Duodenal mucosa (tissue), 2 donors: Measurements from ENCODE around the gene RAPGEF2.

ENCODE experiments used
- H3K27ac ChIP-seq: one replicate; pipeline ENCODE4 v1.7.0; 2013; ENCODE audit warnings: low read depth, low read length
- H3K27me3 ChIP-seq, 2 donors: one replicate each; pipeline ENCODE4 v1.7.0; 2013; ENCODE audit warnings: low read length in 2 of 2, control low read depth in 1 of 2; ENCODE audit not compliant: insufficient read depth in 2 of 2, control insufficient read depth in 1 of 2
- H3K36me3 ChIP-seq, 2 donors: one replicate each; pipeline ENCODE4 v1.7.0; 2013; ENCODE audit warnings: low read length in 2 of 2, control low read depth in 1 of 2; ENCODE audit not compliant: insufficient read depth in 2 of 2, control insufficient read depth in 1 of 2
- H3K4me1 ChIP-seq, 2 donors: one replicate each; pipeline ENCODE4 v1.7.0; 2013; ENCODE audit warnings: low read length in 2 of 2, control low read depth in 1 of 2; ENCODE audit not compliant: insufficient read depth in 2 of 2, control insufficient read depth in 1 of 2
- H3K4me3 ChIP-seq, 2 donors: one replicate each; pipeline ENCODE4 v1.7.0; 2013; ENCODE audit warnings: low read length in 2 of 2, low read depth in 1 of 2
- H3K9ac ChIP-seq, 2 donors: one replicate each; pipeline ENCODE4 v1.7.0; 2013; ENCODE audit warnings: low read length in 2 of 2, low read depth in 1 of 2
- H3K9me3 ChIP-seq, 2 donors: one replicate each; pipeline ENCODE4 v1.7.0; 2013; ENCODE audit warnings: low read length in 2 of 2, control low read depth in 1 of 2; ENCODE audit not compliant: control insufficient read depth in 1 of 2

Gene RAPGEF2

DNA sequence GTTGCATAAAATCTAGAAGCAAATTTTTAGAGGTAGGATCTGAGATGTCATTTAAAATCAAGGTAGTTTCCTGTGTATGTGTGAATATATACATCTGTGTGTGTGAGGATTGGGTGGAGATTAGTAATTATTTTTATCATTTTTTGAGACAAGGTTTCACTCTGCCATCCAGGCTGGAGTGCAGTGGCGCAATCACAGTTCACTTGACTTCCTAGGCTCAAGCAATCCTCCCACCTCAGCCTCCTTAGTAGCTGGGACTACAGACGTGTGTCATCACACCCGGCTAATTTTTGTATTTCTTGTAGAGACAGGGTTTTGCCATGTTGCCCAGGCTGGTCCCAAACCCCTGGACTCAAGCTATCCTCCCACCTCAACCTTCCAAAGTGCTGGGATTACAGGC lies 188.3 kb downstream of the RAPGEF2 start:
- Histone ChIP-seq H3K4me1 (no peaks in the 10 kb centered on the region), H3K36me3 (no peaks in the 10 kb centered on the region)

DNA sequence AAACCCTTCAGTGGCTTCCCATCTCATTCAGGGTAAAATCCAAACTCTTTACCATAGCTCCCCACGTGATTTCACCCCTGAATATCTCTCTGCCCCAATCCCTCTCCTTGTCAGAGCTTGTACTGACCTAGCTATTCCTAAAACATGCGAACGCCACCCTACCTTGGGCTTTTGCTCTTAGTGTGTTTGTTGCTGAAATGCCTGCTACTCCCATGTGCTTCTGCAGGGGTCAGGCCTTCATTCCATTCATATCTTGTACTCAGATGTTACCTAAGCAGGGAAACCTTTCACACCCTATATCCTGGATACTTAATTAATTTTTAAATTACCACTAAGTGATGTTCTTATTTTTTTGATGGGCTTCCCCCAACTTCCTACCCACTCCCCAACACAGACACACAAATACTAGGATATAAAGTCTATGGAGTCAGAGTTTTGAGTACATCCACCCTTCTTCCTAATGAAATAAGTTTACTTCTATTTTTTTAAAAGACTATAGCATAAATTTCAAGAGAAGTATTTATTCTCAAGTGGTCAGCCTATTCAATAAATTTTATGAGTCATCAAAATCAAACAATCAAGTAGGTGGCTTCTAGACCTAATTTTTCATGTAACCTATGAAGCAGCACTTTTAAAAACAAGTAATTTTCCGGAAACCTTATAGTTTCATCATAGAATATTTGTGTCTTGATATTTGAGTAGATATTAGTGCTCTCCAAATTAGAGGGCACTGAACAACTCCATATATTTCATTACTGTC lies 189.4 kb downstream of the RAPGEF2 start:
- no peak overlapping the region for H3K27ac ChIP-seq

More for the DNA sequence above, 188.3 kb downstream of the RAPGEF2 start:
- Histone ChIP-seq H3K4me3 (no peak overlapping the region), H3K9ac (no peak overlapping the region), H3K27ac (no peak overlapping the region), H3K27me3 (no peaks in the 10 kb centered on the region), H3K9me3 (no peaks in the 10 kb centered on the region)

DNA sequence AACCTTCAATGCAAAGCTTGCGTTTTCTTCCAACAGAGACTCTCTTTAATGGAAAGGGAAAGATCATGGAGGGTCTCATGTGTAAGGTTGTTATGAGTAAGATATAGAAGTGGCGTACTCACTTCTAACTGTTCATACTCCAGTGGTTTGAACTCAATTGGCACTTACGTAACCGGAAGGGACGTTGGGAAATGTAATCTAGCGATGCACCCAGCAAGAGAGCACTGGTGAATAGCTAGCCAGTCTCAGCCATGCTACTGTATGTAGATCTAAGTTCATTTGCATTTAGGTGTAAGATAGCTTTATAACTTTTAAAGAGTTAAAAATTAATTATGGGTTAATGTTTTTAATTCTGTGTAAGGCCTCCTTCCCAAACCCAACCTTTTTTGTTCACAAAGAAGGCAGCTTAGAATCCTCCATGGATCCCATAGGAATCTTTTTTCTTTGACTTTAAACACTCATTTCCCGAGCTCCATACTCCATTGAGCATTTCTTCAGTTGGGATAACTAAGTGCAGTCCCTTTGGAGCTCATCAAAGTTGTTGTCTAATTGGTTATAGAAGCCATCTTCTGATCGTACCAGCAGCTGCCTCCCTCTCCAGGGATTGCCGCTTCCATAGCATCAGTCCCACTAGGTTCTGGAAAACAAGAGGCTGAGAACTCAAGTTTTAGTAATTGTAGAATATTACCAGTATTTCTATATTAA lies 191.1 kb downstream of the RAPGEF2 start:
- Histone ChIP-seq H3K36me3 (no peaks in the 10 kb centered on the region), H3K4me1 (peaks cover 0 to 5% of the 10 kb centered on the region in 2 donors), H3K27ac (no peak overlapping the region), H3K4me3 (no peak overlapping the region), H3K9ac (no peak overlapping the region), H3K9me3 (no peaks in the 10 kb centered on the region), H3K27me3 (no peaks in the 10 kb centered on the region)

More for the DNA sequence above, 189.4 kb downstream of the RAPGEF2 start:
- no peaks in the 10 kb centered on the region for H3K4me1 ChIP-seq
- H3K27me3 ChIP-seq, result no peaks in the 10 kb centered on the region
- H3K36me3 ChIP-seq, result no peaks in the 10 kb centered on the region
- no peaks in the 10 kb centered on the region for H3K9me3 ChIP-seq
- H3K4me3 ChIP-seq, result no peak overlapping the region
- H3K9ac ChIP-seq, result no peak overlapping the region

DNA sequence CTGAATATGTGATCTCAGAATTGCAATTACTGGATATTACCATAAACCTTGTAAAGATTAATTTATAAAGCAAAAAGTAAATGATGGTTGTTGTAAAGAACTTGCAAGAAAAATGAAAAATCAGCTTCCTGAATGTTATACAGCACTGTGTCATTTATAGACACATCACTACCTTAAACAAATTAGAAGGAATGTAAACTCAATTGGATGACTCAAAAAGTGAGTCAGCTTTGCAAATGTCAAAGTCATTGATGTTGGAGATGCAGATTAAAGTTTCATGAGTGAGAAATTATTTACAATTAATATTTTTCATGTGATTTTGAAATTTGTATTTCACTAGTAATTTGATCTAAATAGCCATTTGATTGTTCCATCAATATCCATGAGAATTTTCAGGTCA lies 193.2 kb downstream of the RAPGEF2 start:
- H3K4me1 ChIP-seq, result peaks cover 0 to 5% of the 10 kb centered on the region in 2 donors
- H3K27ac ChIP-seq, result no peak overlapping the region
- H3K9ac ChIP-seq, result no peak overlapping the region
- no peak overlapping the region for H3K4me3 ChIP-seq
- no peaks in the 10 kb centered on the region for H3K36me3 ChIP-seq
- no peaks in the 10 kb centered on the region for H3K9me3 ChIP-seq
- H3K27me3 ChIP-seq, result no peaks in the 10 kb centered on the region

DNA sequence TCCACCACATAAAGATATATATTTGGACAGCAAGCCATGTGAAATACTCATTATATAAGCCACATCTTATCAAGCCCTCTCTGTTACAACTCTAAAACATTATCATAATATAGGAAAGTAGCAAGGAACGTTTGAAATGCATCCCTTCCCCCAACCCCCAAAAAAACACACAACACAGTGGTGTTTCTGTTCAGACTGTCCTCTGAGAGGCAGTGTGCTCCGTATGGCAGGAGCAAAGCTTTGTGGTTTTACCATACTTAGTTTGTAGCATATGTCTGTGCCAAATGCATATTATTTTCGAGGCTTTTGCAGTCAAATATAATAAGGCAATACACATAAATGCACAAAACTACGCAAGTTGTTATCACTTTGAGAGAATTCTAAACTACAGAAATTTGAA lies 194.2 kb downstream of the RAPGEF2 start:
- H3K4me1 ChIP-seq, result peaks cover 0 to 5% of the 10 kb centered on the region in 2 donors
- no peak overlapping the region for H3K4me3 ChIP-seq
- no peak overlapping the region for H3K27ac ChIP-seq
- no peaks in the 10 kb centered on the region for H3K36me3 ChIP-seq
- no peaks in the 10 kb centered on the region for H3K27me3 ChIP-seq
- no peaks in the 10 kb centered on the region for H3K9me3 ChIP-seq
- no peak overlapping the region for H3K9ac ChIP-seq

DNA sequence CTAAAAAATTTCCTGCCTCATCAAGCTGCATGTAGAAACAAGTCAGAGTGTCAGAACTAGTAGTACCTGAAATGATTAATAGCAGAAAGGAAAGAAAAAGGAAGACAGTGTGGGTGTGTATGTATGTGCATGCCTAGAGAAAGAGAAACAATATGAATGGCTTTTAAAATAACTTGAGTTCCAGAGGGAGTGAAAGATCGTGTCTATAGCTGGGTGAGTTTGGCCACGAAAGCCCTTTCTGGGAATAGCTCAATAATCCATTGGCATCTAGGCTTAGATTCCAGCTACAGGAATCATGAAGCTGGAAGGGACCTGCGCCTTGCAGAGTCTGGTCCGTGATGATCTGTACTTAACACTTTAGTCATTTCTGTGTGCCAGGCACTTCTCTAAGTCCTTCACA lies 195.6 kb downstream of the RAPGEF2 start:
- Histone ChIP-seq H3K27ac (no peak overlapping the region), H3K4me1 (peaks cover 0 to 5% of the 10 kb centered on the region in 2 donors)

DNA sequence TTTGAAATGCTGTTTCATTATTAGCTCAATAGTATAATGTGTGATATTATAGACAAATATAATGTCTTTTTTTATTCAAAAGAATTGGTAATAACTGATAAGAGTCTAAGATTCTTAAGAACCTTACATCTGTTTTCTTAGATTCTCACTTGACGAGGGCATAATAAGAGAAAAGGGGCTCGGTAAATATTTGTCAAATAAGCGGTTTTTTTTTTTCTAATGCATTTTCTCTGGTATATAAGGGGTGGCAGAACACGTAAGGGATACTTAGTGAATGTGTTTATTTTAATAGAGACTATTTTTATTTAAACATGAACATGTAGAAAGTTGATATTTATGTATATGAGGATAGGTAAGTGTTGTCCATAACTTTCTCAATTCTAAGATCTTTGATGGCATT lies 200.6 kb downstream of the RAPGEF2 start:
- Histone ChIP-seq H3K27ac (no peak overlapping the region), H3K9ac (no peak overlapping the region), H3K4me3 (no peak overlapping the region)

More for the DNA sequence above, 195.6 kb downstream of the RAPGEF2 start:
- H3K9ac ChIP-seq, result no peak overlapping the region
- H3K27me3 ChIP-seq, result no peaks in the 10 kb centered on the region
- no peak overlapping the region for H3K4me3 ChIP-seq
- H3K9me3 ChIP-seq, result no peaks in the 10 kb centered on the region
- H3K36me3 ChIP-seq, result no peaks in the 10 kb centered on the region

DNA sequence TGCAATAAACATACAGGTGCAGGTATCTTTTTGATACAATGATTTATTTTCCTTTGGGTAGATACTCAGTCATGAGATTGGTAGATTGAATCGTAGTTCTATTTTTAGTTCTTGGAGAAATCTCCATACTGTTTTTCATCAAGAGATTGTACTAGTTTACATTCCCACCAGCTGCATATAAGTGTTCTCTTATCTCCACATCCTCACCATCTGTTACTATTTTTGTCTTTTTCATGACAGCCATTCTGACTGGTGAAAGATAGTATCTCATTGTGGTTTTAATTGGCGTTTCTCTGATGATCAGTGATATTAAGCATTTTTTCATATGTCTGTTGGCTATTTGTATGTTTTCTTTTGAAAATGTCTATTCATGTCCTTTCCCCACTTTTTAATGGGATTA lies 202.2 kb downstream of the RAPGEF2 start:
- Histone ChIP-seq H3K36me3 (no peaks in the 10 kb centered on the region), H3K27ac (no peak overlapping the region), H3K4me3 (no peak overlapping the region), H3K9ac (no peak overlapping the region), H3K4me1 (no peaks in the 10 kb centered on the region), H3K27me3 (no peaks in the 10 kb centered on the region), H3K9me3 (no peaks in the 10 kb centered on the region)

More for the DNA sequence above, 200.6 kb downstream of the RAPGEF2 start:
- Histone ChIP-seq H3K4me1 (no peaks in the 10 kb centered on the region), H3K27me3 (no peaks in the 10 kb centered on the region), H3K9me3 (no peaks in the 10 kb centered on the region), H3K36me3 (no peaks in the 10 kb centered on the region)

DNA sequence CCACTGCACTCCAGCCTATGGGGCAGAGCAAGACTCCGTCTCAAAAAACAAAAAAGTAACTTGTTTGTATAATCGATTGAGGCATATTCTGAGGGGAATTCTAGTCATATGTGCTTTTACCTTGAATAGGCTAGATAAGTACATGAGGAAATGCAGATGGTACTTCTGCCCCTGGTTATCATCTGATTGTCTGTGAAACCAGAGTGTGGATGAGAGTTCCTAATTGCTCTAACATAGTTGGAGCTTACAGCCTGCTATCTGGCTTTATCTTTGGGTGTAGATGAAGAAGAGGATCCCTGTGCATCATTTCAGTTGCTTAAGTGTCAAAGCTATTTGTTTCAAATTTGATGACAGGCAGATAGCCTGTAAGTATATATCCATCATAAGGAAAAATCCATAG lies 205.1 kb downstream of the RAPGEF2 start:
- Histone ChIP-seq H3K4me1 (peaks cover 0 to 10% of the 10 kb centered on the region in 2 donors), H3K27ac (no peak overlapping the region), H3K9ac (no peak overlapping the region), H3K9me3 (no peaks in the 10 kb centered on the region), H3K4me3 (no peak overlapping the region), H3K36me3 (no peaks in the 10 kb centered on the region), H3K27me3 (no peaks in the 10 kb centered on the region)

DNA sequence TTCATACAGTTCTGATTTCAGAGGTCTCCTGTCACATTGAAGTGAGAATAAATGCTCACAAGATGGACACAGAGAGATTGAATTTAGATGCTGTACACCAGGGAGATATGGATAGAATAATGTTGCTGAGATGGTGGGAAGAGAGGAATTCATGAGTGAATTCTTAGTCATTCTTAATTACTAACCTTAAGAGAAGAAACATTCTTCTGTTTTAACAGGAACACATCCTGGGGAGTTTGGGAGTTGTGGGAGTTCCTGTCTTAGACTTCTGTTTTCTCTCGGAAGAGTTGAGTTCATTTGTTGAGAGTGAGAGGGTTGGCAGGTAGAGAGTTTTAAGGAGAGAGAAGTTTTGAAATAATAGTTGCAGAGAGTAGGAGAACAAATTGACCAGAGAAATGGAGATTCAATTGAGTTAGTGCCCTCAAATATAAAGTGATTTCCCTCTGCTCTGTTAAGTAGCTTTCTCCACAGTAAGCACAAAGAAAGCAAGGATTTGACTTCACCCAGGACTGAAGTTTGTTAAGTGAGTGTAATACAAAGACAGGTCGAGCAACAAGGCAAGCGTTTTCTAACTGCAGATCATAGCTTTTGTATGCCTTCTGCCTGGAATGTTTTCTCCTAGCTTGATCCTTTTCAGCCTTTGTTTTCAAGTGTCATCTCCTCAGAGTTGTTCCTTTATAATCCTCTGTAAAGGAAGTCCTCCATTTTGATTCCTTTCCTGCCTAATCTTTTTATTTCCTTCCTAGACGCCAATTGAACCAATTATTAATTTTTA lies 205.9 kb downstream of the RAPGEF2 start:
- Histone ChIP-seq H3K27ac (no peak overlapping the region), H3K36me3 (no peaks in the 10 kb centered on the region), H3K4me3 (no peak overlapping the region), H3K9me3 (no peaks in the 10 kb centered on the region), H3K4me1 (peaks cover 0 to 10% of the 10 kb centered on the region in 2 donors), H3K27me3 (no peaks in the 10 kb centered on the region), H3K9ac (no peak overlapping the region)
